ENCODE results near the gene KIF23. TPM values are rescaled to one million over a fixed set of nuclear protein-coding genes. Genes with fewer than 3 reads are reported as not detected.
A peak's percentile ranks its signal among the peaks of the same experiment; 100 is the strongest.

Gene KIF23
- polyA plus RNA-seq, 1 of the 3 experiments (the other 2 are of a cell fraction), result 25.8 TPM

DNA sequence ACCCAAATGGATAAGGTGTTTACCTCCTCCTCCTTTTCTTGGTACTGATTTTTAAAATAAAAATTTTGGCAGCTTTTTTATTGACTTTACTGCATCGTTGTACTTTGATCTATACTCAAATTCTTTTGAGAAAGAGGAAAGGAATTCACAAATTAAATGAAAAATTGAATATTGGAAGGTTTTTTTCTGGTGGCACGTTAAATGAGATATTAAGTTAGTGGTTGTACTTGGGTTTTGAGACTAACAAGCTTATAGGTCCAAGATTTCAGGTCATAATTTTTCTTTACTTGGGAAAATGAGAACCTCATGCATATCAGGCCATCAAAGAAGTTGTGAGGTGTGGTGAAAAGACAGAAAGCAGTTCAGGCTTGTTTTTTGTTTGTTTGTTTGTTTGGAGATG is 52.6 kb downstream of the KIF23 start:
- Histone ChIP-seq H3K9me3 (no peaks in the 10 kb centered on the region), H2AFZ (ENCODE audit: low read depth) (no peak overlapping the region), H3K4me3 (ENCODE audit: low read depth in 2 of 2, low read length in 1 of 2) (no peak overlapping the region), H3K4me1 (ENCODE audit: control insufficient read depth in 1 of 2, insufficient read depth in 2 of 2, low read depth in 1 of 2, low read length in 1 of 2) (peaks cover 15% of the 10 kb centered on the region in 2 experiments; a peak in 3 of 4 replicates), H3K27me3 (ENCODE audit: insufficient read depth) (no peaks in the 10 kb centered on the region), H4K20me1 (ENCODE audit: insufficient read depth) (no peaks in the 10 kb centered on the region), H3F3A (replicated peaks; ENCODE audit: insufficient read depth) (peaks cover 12% of the 10 kb centered on the region), H3K4me2 (no peak overlapping the region), H3K27ac (ENCODE audit: low read depth in 2 of 2, low read length in 1 of 2) (no peak overlapping the region), H3K9me2 (no peaks in the 10 kb centered on the region), H3K36me3 (replicated peaks in 1 of 2; ENCODE audit: control insufficient read depth in 1 of 2, insufficient read depth in 2 of 2, low read length in 1 of 2) (no peaks in the 10 kb centered on the region), H3K9ac (no peak overlapping the region), H3K79me2 (ENCODE audit: insufficient read depth) (peaks cover 5% of the 10 kb centered on the region; the same call in 1 of the 2 replicates)
- no peak for DNase-seq
- WGBS (ENCODE audit: low lambda C conversion rate), result 63% methylated on average over 2 of the region's 2 CpGs
- no peak for TF ChIP-seq FOSL2 (IDR thresholded peaks at IDR 0.05; ENCODE audit: borderline replicate concordance, low read depth)
- no peak for TF ChIP-seq JUND (IDR thresholded peaks at IDR 0.05)
- CTCF ChIA-PET, result interaction anchor here (0.8 to 4.3 kb wide), 10 partner anchors 9 to 1021 kb away, joined by 3 to 27 read pairs (median 4); partner anchors contain the start of gene RPLP1
- POLR2A ChIA-PET, result interaction anchor here (0.8 kb wide), 1 partner anchor 14 kb away, joined by 3 read pairs; the partner anchor contains the start of gene RPLP1

DNA sequence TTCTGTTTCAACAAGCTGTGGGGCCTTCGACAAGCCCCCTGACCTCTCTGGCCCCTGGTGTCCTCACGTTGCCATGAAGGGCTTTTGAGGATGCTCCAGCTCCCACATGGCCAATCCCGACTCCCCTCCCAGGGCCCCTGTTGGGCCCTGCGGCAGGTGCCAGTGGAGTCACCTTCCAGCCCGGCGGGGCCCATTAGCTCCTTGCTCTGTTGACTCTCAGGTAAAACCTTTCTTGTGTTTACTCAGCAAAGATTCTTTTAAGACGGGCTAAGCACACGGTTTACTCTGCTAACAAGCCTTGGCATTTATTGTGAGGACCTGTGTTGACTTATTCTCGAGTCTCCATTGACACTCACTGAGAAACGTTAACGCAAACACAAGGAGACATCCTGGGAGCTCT is 53.5 kb downstream of the KIF23 start:
- Histone ChIP-seq H3K4me1 (ENCODE audit: control insufficient read depth in 1 of 2, insufficient read depth in 2 of 2, low read depth in 1 of 2, low read length in 1 of 2) (peaks cover 10 to 15% of the 10 kb centered on the region in 2 experiments; a peak in 3 of 4 replicates), H3K79me2 (ENCODE audit: insufficient read depth) (no peaks in the 10 kb centered on the region), H4K20me1 (ENCODE audit: insufficient read depth) (no peaks in the 10 kb centered on the region), H2AFZ (ENCODE audit: low read depth) (no peak overlapping the region), H3K27me3 (ENCODE audit: insufficient read depth) (no peaks in the 10 kb centered on the region), H3K9ac (no peak overlapping the region), H3K27ac (ENCODE audit: low read depth in 2 of 2, low read length in 1 of 2) (no peak overlapping the region), H3K9me3 (no peaks in the 10 kb centered on the region), H3K4me3 (ENCODE audit: low read depth in 2 of 2, low read length in 1 of 2) (no peak overlapping the region), H3K36me3 (replicated peaks in 1 of 2; ENCODE audit: control insufficient read depth in 1 of 2, insufficient read depth in 2 of 2, low read length in 1 of 2) (no peaks in the 10 kb centered on the region), H3F3A (replicated peaks; ENCODE audit: insufficient read depth) (peaks cover 12% of the 10 kb centered on the region), H3K4me2 (no peak overlapping the region), H3K9me2 (no peaks in the 10 kb centered on the region)
- POLR2A ChIA-PET, result interaction anchor here (0.7 kb wide), 1 partner anchor 15 kb away, joined by 3 read pairs; the partner anchor contains the start of gene RPLP1
- no peak for DNase-seq
- TF ChIP-seq NFIC (IDR thresholded peaks at IDR 0.05; ENCODE audit: borderline replicate concordance), result no peak
- TF ChIP-seq RXRA (IDR thresholded peaks at IDR 0.05; ENCODE audit: borderline replicate concordance, low read depth), result no peak
- no peak for TF ChIP-seq SMC3 (IDR thresholded peaks at IDR 0.05; ENCODE audit: low read depth, low read length)
- WGBS (ENCODE audit: low lambda C conversion rate), result 68% methylated on average over 10 of the region's 11 CpGs
- CTCF ChIA-PET, result interaction anchor here (0.9 to 4.3 kb wide), 5 partner anchors 8 to 1020 kb away, joined by 3 to 27 read pairs (median 4); no protein-coding TSS in a partner anchor

DNA sequence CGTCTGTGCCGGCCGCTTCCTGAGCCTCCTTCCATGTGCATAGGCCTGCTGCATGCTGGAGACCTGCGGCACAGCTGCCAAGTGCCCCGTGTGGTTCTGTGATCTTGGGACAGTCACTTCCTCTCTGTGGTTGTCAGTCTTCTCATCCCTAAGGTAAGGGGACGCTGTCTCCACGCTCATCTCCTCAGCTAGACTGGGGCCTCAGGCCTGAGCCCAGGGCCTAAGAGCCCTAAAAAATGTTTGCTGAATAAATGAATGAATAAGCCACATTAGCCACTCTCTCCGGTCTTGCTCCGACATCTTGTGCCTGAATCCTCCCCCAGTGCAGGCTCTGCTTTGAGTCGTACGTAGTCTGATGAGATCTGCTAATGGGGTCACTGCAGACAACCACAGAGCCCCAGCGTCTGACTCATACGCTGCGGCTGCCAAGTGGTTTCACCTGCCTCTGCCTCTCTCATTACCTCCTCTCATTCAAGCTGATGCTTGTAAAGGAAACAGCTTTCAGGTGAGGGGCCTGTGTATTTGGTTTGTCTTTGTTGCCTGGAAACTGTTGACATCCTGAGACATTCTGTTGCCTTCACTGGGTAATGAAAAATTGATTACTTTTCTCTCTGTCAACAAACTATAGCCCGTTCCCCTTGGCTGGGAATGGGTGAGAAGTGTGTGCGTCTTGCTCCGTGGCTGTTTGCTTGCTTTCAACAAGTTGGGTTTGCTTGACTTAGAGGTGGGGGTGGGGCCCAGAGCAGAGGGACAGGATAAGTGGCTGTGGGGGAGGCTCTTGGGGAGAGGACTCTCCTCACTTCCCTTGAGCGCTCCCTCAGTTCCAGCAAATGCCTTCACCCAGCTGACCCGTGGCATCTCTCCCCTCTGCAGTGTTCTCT is 54.3 kb downstream of the KIF23 start:
- no peaks in the 10 kb centered on the region for H4K20me1 ChIP-seq (ENCODE audit: insufficient read depth)
- POLR2A ChIA-PET, result interaction anchor here (0.7 kb wide), 1 partner anchor 16 kb away, joined by 3 read pairs; the partner anchor contains the start of gene RPLP1
- CTCF ChIA-PET, result interaction anchor here (1.3 to 4.3 kb wide), 3 partner anchors 8 to 409 kb away, joined by 4 to 27 read pairs (median 16); no protein-coding TSS in a partner anchor
- DNase-seq, result peak; percentile 38
- no peaks in the 10 kb centered on the region for H3K36me3 ChIP-seq (replicated peaks in 1 of 2; ENCODE audit: control insufficient read depth in 1 of 2, insufficient read depth in 2 of 2, low read length in 1 of 2)
- no peaks in the 10 kb centered on the region for H3K9me2 ChIP-seq
- no peak overlapping the region for H3K4me3 ChIP-seq (ENCODE audit: low read depth in 2 of 2, low read length in 1 of 2)
- no peaks in the 10 kb centered on the region for H3K79me2 ChIP-seq (ENCODE audit: insufficient read depth)
- H2AFZ ChIP-seq (ENCODE audit: low read depth), result peak overlapping the region; percentile 41; the same call in 1 of the 2 replicates
- H3K4me1 ChIP-seq (ENCODE audit: control insufficient read depth in 1 of 2, insufficient read depth in 2 of 2, low read depth in 1 of 2, low read length in 1 of 2), result peaks cover 7 to 9% of the 10 kb centered on the region in 2 experiments; a peak in 3 of 4 replicates
- H3K27ac ChIP-seq (ENCODE audit: low read depth in 2 of 2, low read length in 1 of 2), result 0 out of 4 replicates have a peak overlapping the region, but pooled peaks of 1 of the 2 experiments have one; percentile 23
- H3K9me3 ChIP-seq, result no peaks in the 10 kb centered on the region
- H3F3A ChIP-seq (replicated peaks; ENCODE audit: insufficient read depth), result peaks cover 8% of the 10 kb centered on the region
- peak overlapping the region; percentile 44; the same call in 1 of the 2 replicates for H3K4me2 ChIP-seq
- no peaks in the 10 kb centered on the region for H3K27me3 ChIP-seq (ENCODE audit: insufficient read depth)
- H3K9ac ChIP-seq, result no peak overlapping the region
- WGBS (ENCODE audit: low lambda C conversion rate), result 60% methylated on average over 18 of the region's 19 CpGs
- TF ChIP-seq TEAD4 (IDR thresholded peaks at IDR 0.05; ENCODE audit: borderline replicate concordance, insufficient read depth) (no peak), YY1 (IDR thresholded peaks at IDR 0.05; ENCODE audit: low read depth) (no peak), NRF1 (IDR thresholded peaks at IDR 0.05; ENCODE audit: low read depth, low read length) (no peak), MXI1 (IDR thresholded peaks at IDR 0.05; ENCODE audit: low read depth, low read length) (no peak), RCOR1 (IDR thresholded peaks at IDR 0.05; ENCODE audit: low read length) (no peak), GATA2 (CRISPR knock-in tag; IDR thresholded peaks at IDR 0.05) (no peak), NFIC (IDR thresholded peaks at IDR 0.05; ENCODE audit: borderline replicate concordance) (peak; percentile 63), PBX3 (IDR thresholded peaks at IDR 0.05) (no peak), IRF3 (IDR thresholded peaks at IDR 0.05; ENCODE audit: low read depth, low read length) (no peak), FOXJ3 (CRISPR knock-in tag; IDR thresholded peaks at IDR 0.05) (no peak), FOXM1 (IDR thresholded peaks at IDR 0.05; ENCODE audit: low read depth) (no peak)
- TF ChIP-seq, protein P1, sequence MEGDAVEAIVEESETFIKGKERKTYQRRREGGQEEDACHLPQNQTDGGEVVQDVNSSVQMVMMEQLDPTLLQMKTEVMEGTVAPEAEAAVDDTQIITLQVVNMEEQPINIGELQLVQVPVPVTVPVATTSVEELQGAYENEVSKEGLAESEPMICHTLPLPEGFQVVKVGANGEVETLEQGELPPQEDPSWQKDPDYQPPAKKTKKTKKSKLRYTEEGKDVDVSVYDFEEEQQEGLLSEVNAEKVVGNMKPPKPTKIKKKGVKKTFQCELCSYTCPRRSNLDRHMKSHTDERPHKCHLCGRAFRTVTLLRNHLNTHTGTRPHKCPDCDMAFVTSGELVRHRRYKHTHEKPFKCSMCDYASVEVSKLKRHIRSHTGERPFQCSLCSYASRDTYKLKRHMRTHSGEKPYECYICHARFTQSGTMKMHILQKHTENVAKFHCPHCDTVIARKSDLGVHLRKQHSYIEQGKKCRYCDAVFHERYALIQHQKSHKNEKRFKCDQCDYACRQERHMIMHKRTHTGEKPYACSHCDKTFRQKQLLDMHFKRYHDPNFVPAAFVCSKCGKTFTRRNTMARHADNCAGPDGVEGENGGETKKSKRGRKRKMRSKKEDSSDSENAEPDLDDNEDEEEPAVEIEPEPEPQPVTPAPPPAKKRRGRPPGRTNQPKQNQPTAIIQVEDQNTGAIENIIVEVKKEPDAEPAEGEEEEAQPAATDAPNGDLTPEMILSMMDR (IDR thresholded peaks at IDR 0.05), result no peak
